Ovary (tissue), 3 donors: Measurements from ENCODE around the gene ITGB5.

Experiments used
- POLR2A ChIP-seq: fragments of 450-650 bp; IDR thresholded peaks from one replicate; pipeline ENCODE4 v1.6.1; 2017; ENCODE audit warnings: antibody characterized with exemption, mild to moderate bottlenecking, moderate library complexity
- TF ChIP-seq, protein P1 (sequence below), 3 donors: fragments of 450-650 bp in 2 of 3; fragments of 200-600 bp in 1 of 3; IDR thresholded peaks; one replicate each; pipeline versions ENCODE4 v1.5.1 to v1.8.0; 2016 to 2022; ENCODE audit warnings: antibody characterized with exemption in 3 of 3, mild to moderate bottlenecking in 1 of 3
- donor health status: DM: no; HTN: no; CAD: no.

DNA sequence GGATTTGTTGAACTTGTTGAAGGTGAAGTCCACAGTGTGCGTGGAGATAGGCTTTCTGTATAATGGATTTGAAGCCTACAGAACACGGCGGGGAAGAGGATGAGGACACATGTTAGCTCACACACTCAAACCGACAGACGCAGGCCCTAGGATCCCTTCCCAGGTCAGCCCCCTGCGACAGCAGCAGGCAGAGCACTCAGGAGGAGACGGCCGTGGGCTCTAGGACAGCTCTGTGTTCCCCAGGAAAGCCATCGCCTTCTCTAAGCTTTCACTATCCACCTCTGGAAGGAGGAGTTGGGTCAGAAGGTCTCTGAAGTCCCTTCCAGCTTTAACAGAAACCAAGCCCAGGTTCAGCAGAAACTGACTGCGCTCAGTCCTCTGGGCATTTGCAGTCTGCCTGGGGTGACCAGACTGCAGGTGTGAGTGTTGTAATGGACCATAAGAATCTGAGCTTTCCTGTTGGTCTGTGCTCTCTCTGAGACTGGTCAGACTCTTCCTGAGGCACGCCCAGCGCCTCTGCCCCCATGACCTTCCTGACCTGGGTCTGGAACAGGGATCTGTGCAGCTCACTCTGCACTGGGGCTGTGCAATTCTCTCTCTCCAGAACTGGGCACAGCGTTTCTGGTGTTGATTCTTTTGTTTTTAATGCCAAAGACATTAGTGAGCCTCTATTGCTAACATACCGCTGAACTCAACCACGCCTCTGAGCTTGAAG is 123.4 kb downstream of the ITGB5 start:
- TF ChIP-seq, protein P1, sequence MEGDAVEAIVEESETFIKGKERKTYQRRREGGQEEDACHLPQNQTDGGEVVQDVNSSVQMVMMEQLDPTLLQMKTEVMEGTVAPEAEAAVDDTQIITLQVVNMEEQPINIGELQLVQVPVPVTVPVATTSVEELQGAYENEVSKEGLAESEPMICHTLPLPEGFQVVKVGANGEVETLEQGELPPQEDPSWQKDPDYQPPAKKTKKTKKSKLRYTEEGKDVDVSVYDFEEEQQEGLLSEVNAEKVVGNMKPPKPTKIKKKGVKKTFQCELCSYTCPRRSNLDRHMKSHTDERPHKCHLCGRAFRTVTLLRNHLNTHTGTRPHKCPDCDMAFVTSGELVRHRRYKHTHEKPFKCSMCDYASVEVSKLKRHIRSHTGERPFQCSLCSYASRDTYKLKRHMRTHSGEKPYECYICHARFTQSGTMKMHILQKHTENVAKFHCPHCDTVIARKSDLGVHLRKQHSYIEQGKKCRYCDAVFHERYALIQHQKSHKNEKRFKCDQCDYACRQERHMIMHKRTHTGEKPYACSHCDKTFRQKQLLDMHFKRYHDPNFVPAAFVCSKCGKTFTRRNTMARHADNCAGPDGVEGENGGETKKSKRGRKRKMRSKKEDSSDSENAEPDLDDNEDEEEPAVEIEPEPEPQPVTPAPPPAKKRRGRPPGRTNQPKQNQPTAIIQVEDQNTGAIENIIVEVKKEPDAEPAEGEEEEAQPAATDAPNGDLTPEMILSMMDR (IDR thresholded peaks at IDR 0.05): no peak
- TF ChIP-seq POLR2A: no peak
